Measurements from ENCODE around the gene GAGE13. TPM values are rescaled to one million over a fixed set of nuclear protein-coding genes. Genes with fewer than 3 reads are reported as not detected.

Gene GAGE13
- total and polyA plus RNA-seq, 9 of the 15 experiments (the other 6 are each of a cell fraction or from before 2014, with no cell fraction given): 31.6 to 506 (median 154) TPM

GRCh38 chrX:49308604-49309269, 22.6 kb upstream of the GAGE13 start:
- intact Hi-C loops (cut with micrococcal nuclease): no loop called here
- Histone ChIP-seq H3K36me3 (ENCODE audit: control insufficient read depth, insufficient read depth, low read length) (no peaks in the 10 kb centered on the region), H3K4me2 (ENCODE audit: insufficient read depth, low read length) (peak overlapping the region; percentile 83), H2AFZ (ENCODE audit: low read depth, low read length) (peak overlapping the region; percentile 92), H3K27me3 (ENCODE audit: control insufficient read depth in 2 of 2, insufficient read depth in 2 of 2, low read length in 2 of 2) (no peaks in the 10 kb centered on the region), H3K4me3 (peak overlapping the region; percentile 13; the same call in 1 of the 2 replicates), H3K9me1 (ENCODE audit: control insufficient read depth, insufficient read depth, low read length) (no peaks in the 10 kb centered on the region), H3K27ac (ENCODE audit: extremely low read depth, low read depth, low read length) (peak overlapping the region; percentile 51; the same call in 2 of the 3 replicates), H3K79me2 (ENCODE audit: control insufficient read depth, insufficient read depth, low read length) (no peaks in the 10 kb centered on the region), H3K4me1 (replicated peaks in 1 of 2; ENCODE audit: control insufficient read depth in 2 of 2, insufficient read depth in 2 of 2, low read length in 2 of 2) (peaks cover 10 to 11% of the 10 kb centered on the region in 2 experiments; a peak in 4 of 5 replicates), H3K9me3 (replicated peaks; ENCODE audit: control insufficient read depth, insufficient read depth, low read depth, low read length) (no peaks in the 10 kb centered on the region), H3K9ac (ENCODE audit: insufficient read depth in 1 of 2, low read depth in 2 of 2, low read length in 2 of 2) (peak overlapping the region; percentile 53 to 89), H4K20me1 (replicated peaks; ENCODE audit: control insufficient read depth, insufficient read depth, low read length) (no peaks in the 10 kb centered on the region)
- DNase-seq (ENCODE audit: extremely low read depth in 1 of 4, low spot score in 3 of 4) (peak in 2 of 4 experiments; percentile 19 to 34), FAIRE-seq (no peak), ATAC-seq (peak; percentile 78)
- no TSS peak for BruUV-seq (replicated peaks)
- ChIA-PET POLR2A (interaction anchor here (0.5 to 0.6 kb wide), 2 partner anchors 331 to 356 kb away, joined by 3 read pairs; no protein-coding TSS in a partner anchor), CTCF (ENCODE audit: low intra/inter-chr PET ratio) (no interaction called here)
- 6% methylated on average over 11 of the region's 15 CpGs for WGBS (ENCODE audit: insufficient coverage, low coverage, missing lambda C conversion rate)
- in situ Hi-C loops (cut with MboI): loop anchor here (10.0 kb wide), 1 partner anchor 256 kb away; the partner anchor contains the start of gene GAGE12F
- no peak for TF ChIP-seq ZNF41 (CRISPR knock-in tag; conservative IDR thresholded peaks at IDR 0.05)
- TF ChIP-seq ZBTB2 (IDR thresholded peaks at IDR 0.05): no peak
- TF ChIP-seq ZNF551 (CRISPR knock-in tag; IDR thresholded peaks at IDR 0.05): no peak
- TF ChIP-seq L3MBTL2 (IDR thresholded peaks at IDR 0.05): peak; percentile 49; the same call in 1 of the 2 replicates
- peak in 1 of 2 experiments; percentile 8 for TF ChIP-seq E2F6 (IDR thresholded peaks at IDR 0.05; ENCODE audit: borderline replicate concordance in 1 of 2, extremely low read depth in 1 of 2, insufficient read depth in 1 of 2, insufficient read length in 1 of 2, low read depth in 1 of 2, low read length in 1 of 2, poor library complexity in 1 of 2, severe bottlenecking in 1 of 2)
- TF ChIP-seq EGR1 (conservative IDR thresholded peaks at IDR 0.05): peak; percentile 45; the same call in 1 of the 2 replicates
- TF ChIP-seq HSF4 (CRISPR knock-in tag; IDR thresholded peaks at IDR 0.05; ENCODE audit: borderline replicate concordance): no peak
- 0 out of 2 replicates have a peak, but pooled peaks have one; percentile 30 for TF ChIP-seq BHLHE40 (IDR thresholded peaks at IDR 0.05; ENCODE audit: low read length)
- no peak for TF ChIP-seq GTF3C2 (IDR thresholded peaks at IDR 0.05; ENCODE audit: borderline replicate concordance, extremely low read depth, insufficient read length)
- 0 out of 2 replicates have a peak, but pooled peaks have one; percentile 20 for TF ChIP-seq CREM (IDR thresholded peaks at IDR 0.05; ENCODE audit: low read depth)
- TF ChIP-seq NFRKB (IDR thresholded peaks at IDR 0.05; ENCODE audit: low read depth): 0 out of 2 replicates have a peak, but pooled peaks have one; percentile 34
- no peak for TF ChIP-seq ZNF76 (CRISPR knock-in tag; IDR thresholded peaks at IDR 0.05; ENCODE audit: borderline replicate concordance)
- 0 out of 2 replicates have a peak, but pooled peaks have one; percentile 6 for TF ChIP-seq ATF7 (IDR thresholded peaks at IDR 0.05)
- TF ChIP-seq CREB3 (tag; conservative IDR thresholded peaks at IDR 0.05; ENCODE audit: low read depth): no peak

Data from K562 (cell line).